Spleen (tissue), 11 donors: ENCODE measurements around the gene AKAP13. TPM values are rescaled to one million over a fixed set of nuclear protein-coding genes. Genes with fewer than 3 reads are reported as not detected.
"Not testable (repeated sequence)": the region's sequence is repeated elsewhere in the genome, so short reads cannot be mapped to it uniquely, and the experiment has no call there.

Experiments
- DNase-seq: peaks from one replicate; pipeline ENCODE4 v3.0.0-alpha.2; 2020
- H3K27ac ChIP-seq, 8 donors: fragments of 200-600 bp; sonication (generic) in 7 of 8; 1 replicate in 4 of 8; 2 replicates in 4 of 8; pipeline versions ENCODE4 v1.5.0 to v1.8.0; 2016 to 2021; ENCODE audit warnings: inconsistent platforms in 4 of 8, mild to moderate bottlenecking in 4 of 8, moderate library complexity in 1 of 8
- H3K27me3 ChIP-seq, 7 donors: fragments of 200-600 bp; sonication (generic) in 6 of 7; replicated peaks in 1 of 7; 1 replicate in 4 of 7; 2 replicates in 3 of 7; pipeline versions ENCODE4 v1.5.0 to v1.8.0; 2016 to 2021; ENCODE audit warnings: inconsistent platforms in 3 of 7, mild to moderate bottlenecking in 1 of 7
- H3K36me3 ChIP-seq, 6 donors: fragments of 200-600 bp; sonication (generic) in 5 of 6; 1 replicate in 4 of 6; 2 replicates in 2 of 6; pipeline versions ENCODE4 v1.5.0 to v1.8.0; 2016 to 2021; ENCODE audit warnings: inconsistent platforms in 2 of 6
- H3K4me1 ChIP-seq, 6 donors: fragments of 200-600 bp; sonication (generic) in 5 of 6; 1 replicate in 3 of 6; 2 replicates in 3 of 6; pipeline versions ENCODE4 v1.5.0 to v1.8.0; 2016 to 2021; ENCODE audit warnings: inconsistent platforms in 3 of 6
- H3K4me3 ChIP-seq, 8 donors: fragments of 200-600 bp; sonication (generic) in 7 of 8; 1 replicate in 4 of 8; 2 replicates in 4 of 8; pipeline versions ENCODE4 v1.5.0 to v1.8.0; 2016 to 2021; ENCODE audit warnings: inconsistent platforms in 4 of 8, mild to moderate bottlenecking in 4 of 8, moderate library complexity in 2 of 8
- H3K9me3 ChIP-seq, 8 donors: fragments of 200-600 bp; sonication (generic) in 7 of 8; 1 replicate in 4 of 8; 2 replicates in 4 of 8; pipeline versions ENCODE4 v1.5.0 to v1.8.0; 2016 to 2021; ENCODE audit warnings: inconsistent platforms in 4 of 8
- CTCF ChIP-seq, 11 experiments: fragments of 200-600 bp in 7 of 11; fragments of 450-650 bp in 4 of 11; sonication (generic) in 4 of 11; IDR thresholded peaks in 8 of 11; conservative IDR thresholded peaks in 3 of 11; 1 replicate in 7 of 11; 2 replicates in 4 of 11; pipeline versions ENCODE4 v1.4.0 to v1.8.0; 2016 to 2021; ENCODE audit warnings: antibody characterized with exemption in 11 of 11, inconsistent platforms in 4 of 11, mild to moderate bottlenecking in 1 of 11
- POLR2A ChIP-seq, 3 donors: fragments of 450-650 bp; IDR thresholded peaks; one replicate each; pipeline ENCODE4 v1.5.1; 2017; ENCODE audit warnings: antibody characterized with exemption in 3 of 3, mild to moderate bottlenecking in 1 of 3
- POLR2AphosphoS5 ChIP-seq, 3 donors: sonication (generic); formaldehyde crosslinking; IDR thresholded peaks; one replicate each; pipeline ENCODE4 v1.5.1; 2017; ENCODE audit warnings: antibody characterized with exemption in 3 of 3
- whole genome bisulfite sequencing, 5 donors: extraction: QIAGEN DNeasy Blood & Tissue Kit in 3 of 5; methylation state at CpG; one replicate each; pipeline versions ENCODE4 v1.1.5 to v1.1.7; 2013 to 2018; 5-methylcytosine and 5-hydroxymethylcytosine counted together
- intact Hi-C: fragments of 100-400 bp; cut with DNase I; formaldehyde crosslinking; loops from one replicate; pipeline ENCODE4 v1.15.0; 2023; ENCODE audit warnings: low total_unique reads
- polyA plus RNA-seq, 3 donors: library from polyadenylated mRNA; stranded (reverse); fragments of 200-250 nt; gene quantifications; one replicate each; pipeline ENCODE4 v1.2.1, GENCODE V29; 2013
- total RNA-seq, 7 donors: library from RNA; depleted of rRNA in 3 of 7; stranded (reverse); fragments of >200 nt in 3 of 7; fragmentation: NEBNext Ultra II Directional in 4 of 7; extraction: Animal tissue kit (Norgen Biotek cat#: 25700) in 4 of 7; gene quantifications; one replicate each; pipeline versions ENCODE4 v1.1.0 to v1.2.1, GENCODE V29; 2016 to 2021
- donor health status: healthy with polysubstance abuse.
- donor health status: DM: no; HTN: no; CAD: no; lungs with moderate emphysema.
- donor health status: DM: no; HTN: no; CAD: no.
- donor health status: Bipolar disorder and iron deficiency.
- donor health status: healthy.
- donor health status: DM: no; HTN: no; CAD: no.
- donor health status: DM: yes; HTN: yes; CAD: no.

AKAP13 gene
- total and polyA plus RNA-seq, 10 donors: 35.4 to 413 (median 260) TPM

GRCh38 chr15:85346462-85347084 is 33.8 kb upstream of the AKAP13 start:
- H3K27ac ChIP-seq, H3K27me3 ChIP-seq, intact Hi-C loops, H3K4me1 ChIP-seq, DNase-seq, H3K9me3 ChIP-seq, H3K4me3 ChIP-seq, H3K36me3 ChIP-seq: not testable (repeated sequence)
- 84 to 96% (median 93%) methylated on average over 1 of the region's 1 CpG for WGBS, 5 donors

- H3K27ac ChIP-seq, H3K36me3 ChIP-seq, H3K4me3 ChIP-seq, H3K9me3 ChIP-seq, DNase-seq, H3K27me3 ChIP-seq, intact Hi-C loops, H3K4me1 ChIP-seq: not testable (repeated sequence)
- 82 to 95% (median 86%) methylated on average over 5 of the region's 5 CpGs for WGBS, 5 donors
Measured at GRCh38 chr15:85347264-85348047, 32.9 kb upstream of the AKAP13 start.

GRCh38 chr15:85348048-85348766 is 32.2 kb upstream of the AKAP13 start:
- DNase-seq, H3K9me3 ChIP-seq, H3K27ac ChIP-seq, H3K4me1 ChIP-seq, H3K4me3 ChIP-seq, intact Hi-C loops, H3K36me3 ChIP-seq: not testable (repeated sequence)
- peaks cover 0 to 13% (median 0%) of the 10 kb centered on the region in 7 donors for H3K27me3 ChIP-seq
- 82 to 87% (median 85%) methylated on average over 8 of the region's 8 CpGs for WGBS, 5 donors

- intact Hi-C loops, H3K4me3 ChIP-seq, H3K9me3 ChIP-seq, H3K27ac ChIP-seq, DNase-seq, H3K36me3 ChIP-seq, H3K4me1 ChIP-seq: not testable (repeated sequence)
- 81 to 96% (median 87%) methylated on average over 4 of the region's 4 CpGs for WGBS, 5 donors
- H3K27me3 ChIP-seq: peaks cover 0 to 16% (median 0%) of the 10 kb centered on the region in 7 donors
Measured at GRCh38 chr15:85349062-85349461, 31.3 kb upstream of the AKAP13 start.

- intact Hi-C loops: no loop called here
Measured at GRCh38 chr15:85350395-85350794, 30.0 kb upstream of the AKAP13 start.

GRCh38 chr15:85351501-85351900 is 28.9 kb upstream of the AKAP13 start:
- H3K27me3 ChIP-seq: peaks cover 0 to 16% (median 0%) of the 10 kb centered on the region in 7 donors
- H3K36me3 ChIP-seq, H3K27ac ChIP-seq, H3K4me3 ChIP-seq, DNase-seq, H3K4me1 ChIP-seq, intact Hi-C loops, H3K9me3 ChIP-seq: not testable (repeated sequence)
- 87 to 94% (median 93%) methylated on average over 8 of the region's 8 CpGs for WGBS, 5 donors

More at GRCh38 chr15:85350395-85350794, 30.0 kb upstream of the AKAP13 start:
- H3K4me1 ChIP-seq: peaks cover 0 to 7% (median 0%) of the 10 kb centered on the region in 6 donors
- H3K36me3 ChIP-seq: no peaks in the 10 kb centered on the region
- H3K9me3 ChIP-seq: no peaks in the 10 kb centered on the region
- no peak for DNase-seq
- 93 to 96% (median 95%) methylated on average over 3 of the region's 3 CpGs for WGBS, 5 donors
- H3K27ac ChIP-seq: no peak overlapping the region
- H3K27me3 ChIP-seq: peaks cover 0 to 16% (median 0%) of the 10 kb centered on the region in 7 donors
- no peak for TF ChIP-seq POLR2A (IDR thresholded peaks at IDR 0.05)
- no peak for TF ChIP-seq CTCF (IDR thresholded peaks at IDR 0.05 in 8 of 11, conservative IDR thresholded peaks at IDR 0.05 in 3 of 11)
- TF ChIP-seq POLR2AphosphoS5 (IDR thresholded peaks at IDR 0.05): no peak
- H3K4me3 ChIP-seq: no peak overlapping the region
